Testis (tissue), 2 donors: ENCODE data around the gene CARD9.

Experiments used
- POLR2A ChIP-seq: fragments of 450-650 bp; IDR thresholded peaks from one replicate; pipeline ENCODE4 v1.6.1; 2017; ENCODE audit warnings: antibody characterized with exemption, mild to moderate bottlenecking, moderate library complexity
- TF ChIP-seq, protein P1 (sequence below), 3 experiments: fragments of 450-650 bp in 2 of 3; fragments of 200-600 bp in 1 of 3; sonication (generic) in 1 of 3; IDR thresholded peaks; one replicate each; pipeline ENCODE4 v1.5.1; 2016 to 2019; ENCODE audit warnings: antibody characterized with exemption in 3 of 3, mild to moderate bottlenecking in 2 of 3, moderate library complexity in 1 of 3

DNA sequence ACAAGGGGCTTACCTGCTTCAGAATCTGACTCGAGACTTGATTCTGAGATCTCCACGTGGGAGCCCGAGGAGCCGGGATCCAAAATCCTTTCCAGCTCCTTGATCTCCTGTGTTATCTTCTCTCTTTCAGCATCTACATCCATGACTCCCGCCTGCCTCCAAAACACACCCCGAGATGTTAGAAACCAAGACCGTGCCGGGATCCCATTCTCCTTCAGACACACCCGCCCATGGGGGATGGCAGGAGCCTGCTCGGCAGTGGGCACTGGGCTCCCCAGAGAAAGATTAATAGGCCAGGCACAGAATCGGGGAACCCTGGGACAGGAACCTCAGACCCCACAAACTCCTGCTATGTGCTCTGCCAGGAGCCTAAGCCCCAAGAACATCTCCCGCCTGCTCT is 24.8 kb upstream of the CARD9 start:
- TF ChIP-seq, protein P1, sequence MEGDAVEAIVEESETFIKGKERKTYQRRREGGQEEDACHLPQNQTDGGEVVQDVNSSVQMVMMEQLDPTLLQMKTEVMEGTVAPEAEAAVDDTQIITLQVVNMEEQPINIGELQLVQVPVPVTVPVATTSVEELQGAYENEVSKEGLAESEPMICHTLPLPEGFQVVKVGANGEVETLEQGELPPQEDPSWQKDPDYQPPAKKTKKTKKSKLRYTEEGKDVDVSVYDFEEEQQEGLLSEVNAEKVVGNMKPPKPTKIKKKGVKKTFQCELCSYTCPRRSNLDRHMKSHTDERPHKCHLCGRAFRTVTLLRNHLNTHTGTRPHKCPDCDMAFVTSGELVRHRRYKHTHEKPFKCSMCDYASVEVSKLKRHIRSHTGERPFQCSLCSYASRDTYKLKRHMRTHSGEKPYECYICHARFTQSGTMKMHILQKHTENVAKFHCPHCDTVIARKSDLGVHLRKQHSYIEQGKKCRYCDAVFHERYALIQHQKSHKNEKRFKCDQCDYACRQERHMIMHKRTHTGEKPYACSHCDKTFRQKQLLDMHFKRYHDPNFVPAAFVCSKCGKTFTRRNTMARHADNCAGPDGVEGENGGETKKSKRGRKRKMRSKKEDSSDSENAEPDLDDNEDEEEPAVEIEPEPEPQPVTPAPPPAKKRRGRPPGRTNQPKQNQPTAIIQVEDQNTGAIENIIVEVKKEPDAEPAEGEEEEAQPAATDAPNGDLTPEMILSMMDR (IDR thresholded peaks at IDR 0.05), result no peak
- no peak for TF ChIP-seq POLR2A
